Neural progenitor cell (in vitro differentiated cells): Measurements from ENCODE around the gene RBM42. TPM values are rescaled to one million over a fixed set of nuclear protein-coding genes. Genes with fewer than 3 reads are reported as not detected.
"Not testable (repeated sequence)": the region's sequence is repeated elsewhere in the genome, so short reads cannot be mapped to it uniquely, and the experiment has no call there.

Source experiments
- DNase-seq: peaks from one replicate; pipeline ENCODE4 v3.0.0-alpha.2; 2016; ENCODE audit warnings: low spot score
- H2AFZ ChIP-seq: fragments of 200-600 bp; sonication (generic); replicated peaks from 2 replicates; pipeline ENCODE4 v1.6.1; 2016; ENCODE audit warnings: antibody characterized with exemption
- H3F3A ChIP-seq: fragments of 200-600 bp; sonication (generic); 2 replicates; pipeline ENCODE4 v1.6.1; 2016; ENCODE audit warnings: antibody characterized with exemption, low read depth
- H3K27ac ChIP-seq: fragments of 200-600 bp; sonication (generic); 2 replicates; pipeline ENCODE4 v1.5.1; 2016; ENCODE audit warnings: mild to moderate bottlenecking
- H3K27me3 ChIP-seq: fragments of 200-600 bp; sonication (generic); 2 replicates; pipeline ENCODE4 v1.6.1; 2016; ENCODE audit warnings: mild to moderate bottlenecking, moderate library complexity
- H3K36me3 ChIP-seq: fragments of 200-600 bp; sonication (generic); 2 replicates; pipeline ENCODE4 v1.5.1; 2016
- H3K4me1 ChIP-seq: fragments of 200-600 bp; sonication (generic); 2 replicates; pipeline ENCODE4 v1.6.1; 2016; ENCODE audit warnings: mixed run types
- H3K4me2 ChIP-seq: fragments of 200-600 bp; sonication (generic); 2 replicates; pipeline ENCODE4 v1.6.1; 2016
- H3K4me3 ChIP-seq: fragments of 200-600 bp; sonication (generic); 2 replicates; pipeline ENCODE4 v1.5.1; 2016
- H3K79me2 ChIP-seq: fragments of 200-600 bp; sonication (generic); 2 replicates; pipeline ENCODE4 v1.6.1; 2016; ENCODE audit warnings: low read depth
- H3K9ac ChIP-seq: fragments of 200-600 bp; sonication (generic); 2 replicates; pipeline ENCODE4 v1.6.1; 2016
- H3K9me3 ChIP-seq: fragments of 200-600 bp; sonication (generic); 2 replicates; pipeline ENCODE4 v1.5.1; 2016; ENCODE audit warnings: low read depth
- H4K20me1 ChIP-seq: fragments of 200-600 bp; sonication (generic); 2 replicates; pipeline ENCODE4 v1.6.1; 2016; ENCODE audit warnings: low read depth
- H3K27ac Mint-ChIP-seq: 3 replicates; pipeline ENCODE4 v1.8.0; 2021; ENCODE audit warnings: mixed read lengths
- H3K27me3 Mint-ChIP-seq: 2 replicates; pipeline ENCODE4 v1.8.0; 2022; ENCODE audit warnings: low read depth, mild to moderate bottlenecking, inconsistent platforms, moderate library complexity, mixed read lengths; ENCODE audit not compliant: insufficient read depth
- H3K36me3 Mint-ChIP-seq: 3 replicates; pipeline ENCODE4 v1.8.0; 2021; ENCODE audit warnings: mixed read lengths
- H3K4me1 Mint-ChIP-seq: 3 replicates; pipeline ENCODE4 v1.8.0; 2021; ENCODE audit warnings: mixed read lengths
- H3K4me3 Mint-ChIP-seq: 3 replicates; pipeline ENCODE4 v1.8.0; 2021; ENCODE audit warnings: mild to moderate bottlenecking, moderate library complexity, mixed read lengths
- H3K9me3 Mint-ChIP-seq: 3 replicates; pipeline ENCODE4 v1.8.0; 2020; ENCODE audit warnings: mixed read lengths
- CTCF ChIP-seq: fragments of 200-600 bp; sonication (generic); IDR thresholded peaks from 2 replicates; pipeline ENCODE4 v1.5.1; 2017; ENCODE audit warnings: antibody characterized with exemption, mild to moderate bottlenecking
- EZH2 ChIP-seq: fragments of 200-600 bp; sonication (generic); IDR thresholded peaks from 2 replicates; pipeline ENCODE4 v1.6.1; 2017; ENCODE audit warnings: antibody characterized with exemption, mild to moderate bottlenecking, moderate library complexity
- EZH2phosphoT487 ChIP-seq: fragments of 200-600 bp; sonication (generic); IDR thresholded peaks from 2 replicates; pipeline ENCODE4 v1.6.1; 2017; ENCODE audit warnings: antibody characterized with exemption
- total RNA-seq: library from RNA; depleted of rRNA; stranded (reverse); fragments of >200 nt; gene quantifications from 2 replicates; pipeline ENCODE4 v1.2.3, GENCODE V29; 2015; ENCODE audit warnings: low replicate concordance

The RBM42 gene
- total RNA-seq, 1 donor from 2014 or later: 20.1 TPM

DNA sequence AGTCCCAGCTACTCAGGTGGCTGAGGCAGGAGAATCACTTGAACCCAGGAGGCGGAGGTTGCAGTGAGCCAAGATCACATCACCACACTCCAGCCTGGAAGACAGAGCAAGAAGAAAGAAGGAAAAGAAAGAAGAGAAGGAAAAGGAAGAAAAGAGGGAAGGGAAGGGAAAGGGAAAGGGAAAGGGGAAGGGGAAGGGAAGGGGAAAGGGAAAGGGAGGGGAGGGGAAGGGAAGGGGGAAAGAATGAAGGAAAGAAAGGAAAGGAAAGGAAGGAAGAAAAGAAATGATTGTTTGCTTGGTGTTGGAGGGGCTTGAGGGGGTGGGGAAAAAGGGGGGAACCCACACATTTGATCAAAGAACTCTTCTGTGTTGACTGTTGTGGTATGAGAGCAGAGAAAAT, 32.9 kb upstream of the RBM42 start:
- TF ChIP-seq EZH2 (no peak), CTCF (no peak), EZH2phosphoT487 (no peak)
- H3K36me3 Mint-ChIP-seq: no peaks in the 10 kb centered on the region
- H3K79me2 ChIP-seq: no peaks in the 10 kb centered on the region
- DNase-seq: no peak
- no peak overlapping the region for H3K4me3 Mint-ChIP-seq
- no peaks in the 10 kb centered on the region for H3F3A ChIP-seq
- no peaks in the 10 kb centered on the region for H3K36me3 ChIP-seq
- H4K20me1 ChIP-seq: no peaks in the 10 kb centered on the region
- H2AFZ ChIP-seq: no peak overlapping the region
- no peak overlapping the region for H3K27ac ChIP-seq
- H3K27me3 ChIP-seq: peaks cover 9% of the 10 kb centered on the region
- H3K4me1 Mint-ChIP-seq: no peaks in the 10 kb centered on the region
- no peaks in the 10 kb centered on the region for H3K9me3 Mint-ChIP-seq
- peaks cover 9% of the 10 kb centered on the region for H3K27me3 Mint-ChIP-seq
- no peaks in the 10 kb centered on the region for H3K9me3 ChIP-seq
- H3K9ac ChIP-seq: no peak overlapping the region
- H3K4me1 ChIP-seq: no peaks in the 10 kb centered on the region
- H3K4me2 ChIP-seq: no peak overlapping the region
- no peak overlapping the region for H3K4me3 ChIP-seq
- no peak overlapping the region for H3K27ac Mint-ChIP-seq

DNA sequence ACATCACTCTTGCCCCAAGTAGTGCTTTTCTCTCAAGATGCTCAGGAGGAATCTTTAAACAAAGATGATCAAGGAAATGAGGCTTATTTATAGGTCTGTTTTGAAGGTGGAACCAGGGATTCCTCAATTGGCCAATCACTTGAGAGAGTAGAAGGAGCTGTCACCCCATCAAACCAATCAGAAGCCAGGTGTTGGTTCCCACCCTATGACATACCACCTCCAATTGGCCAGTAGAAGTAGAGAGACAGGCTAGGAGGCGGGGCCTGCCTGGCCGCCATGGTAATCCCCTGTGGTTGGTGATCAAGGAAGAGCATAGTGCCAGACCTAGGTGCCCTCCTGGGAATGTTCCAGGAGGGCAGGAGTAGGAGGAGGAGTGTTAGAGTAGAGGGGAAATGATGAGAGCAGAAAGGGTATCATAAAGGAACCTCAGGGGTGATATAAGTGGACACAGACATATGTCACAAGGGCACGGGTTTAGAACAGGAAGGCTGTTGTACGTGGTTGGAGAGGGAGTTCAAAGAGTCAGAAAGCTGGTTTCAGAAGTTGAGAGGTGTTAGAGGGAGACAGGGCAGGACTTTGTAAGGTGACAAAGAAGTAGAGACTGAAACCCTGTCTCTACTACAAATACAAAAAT, 32.4 kb upstream of the RBM42 start:
- Histone ChIP-seq H2AFZ (no peak overlapping the region), H3K27ac (no peak overlapping the region), H3F3A (no peaks in the 10 kb centered on the region), H3K27me3 (peaks cover 15% of the 10 kb centered on the region), H4K20me1 (no peaks in the 10 kb centered on the region), H3K4me3 (no peak overlapping the region), H3K36me3 (no peaks in the 10 kb centered on the region), H3K4me1 (no peaks in the 10 kb centered on the region), H3K9ac (no peak overlapping the region), H3K79me2 (no peaks in the 10 kb centered on the region), H3K4me2 (no peak overlapping the region), H3K9me3 (no peaks in the 10 kb centered on the region)
- no peak for DNase-seq
- TF ChIP-seq CTCF (no peak), EZH2 (no peak), EZH2phosphoT487 (no peak)
- Mint-ChIP-seq H3K4me1 (no peaks in the 10 kb centered on the region), H3K27me3 (peaks cover 9% of the 10 kb centered on the region), H3K27ac (no peak overlapping the region), H3K36me3 (no peaks in the 10 kb centered on the region), H3K4me3 (no peak overlapping the region), H3K9me3 (no peaks in the 10 kb centered on the region)

DNA sequence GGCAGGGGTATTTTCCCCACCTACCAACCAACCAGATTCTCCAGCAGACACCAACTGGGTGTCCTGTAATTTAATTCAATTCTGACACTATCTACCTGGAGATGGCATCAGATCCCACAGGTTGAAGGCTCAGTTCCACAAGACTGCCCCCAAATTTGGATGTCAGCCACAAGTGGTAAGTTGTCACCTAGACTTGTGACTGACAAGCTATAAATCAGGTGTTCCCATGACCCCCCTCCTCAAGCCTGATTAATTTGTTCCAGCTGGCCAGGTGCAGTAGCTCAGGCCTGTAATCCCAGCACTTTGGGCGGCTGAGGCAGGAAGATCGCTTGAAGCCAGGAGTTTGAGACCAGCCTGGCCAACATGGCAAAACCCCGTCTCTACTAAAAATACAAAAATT, 26.9 kb upstream of the RBM42 start:
- H3K27ac ChIP-seq: no peak overlapping the region
- no peaks in the 10 kb centered on the region for H3K36me3 ChIP-seq
- H4K20me1 ChIP-seq: no peaks in the 10 kb centered on the region
- TF ChIP-seq EZH2phosphoT487 (no peak), CTCF (no peak)
- no peaks in the 10 kb centered on the region for H3K9me3 ChIP-seq
- H3K4me2 ChIP-seq: no peak overlapping the region
- Mint-ChIP-seq H3K36me3 (no peaks in the 10 kb centered on the region), H3K27ac (no peak overlapping the region), H3K9me3 (peaks cover 5% of the 10 kb centered on the region), H3K4me3 (no peak overlapping the region), H3K27me3 (peaks cover 12% of the 10 kb centered on the region), H3K4me1 (no peaks in the 10 kb centered on the region)
- no peak for DNase-seq
- no peaks in the 10 kb centered on the region for H3F3A ChIP-seq
- H3K79me2 ChIP-seq: no peaks in the 10 kb centered on the region
- H2AFZ ChIP-seq: no peak overlapping the region
- H3K27me3 ChIP-seq: peaks cover 15% of the 10 kb centered on the region
- no peak overlapping the region for H3K4me3 ChIP-seq
- H3K4me1 ChIP-seq: no peaks in the 10 kb centered on the region
- no peak overlapping the region for H3K9ac ChIP-seq

DNA sequence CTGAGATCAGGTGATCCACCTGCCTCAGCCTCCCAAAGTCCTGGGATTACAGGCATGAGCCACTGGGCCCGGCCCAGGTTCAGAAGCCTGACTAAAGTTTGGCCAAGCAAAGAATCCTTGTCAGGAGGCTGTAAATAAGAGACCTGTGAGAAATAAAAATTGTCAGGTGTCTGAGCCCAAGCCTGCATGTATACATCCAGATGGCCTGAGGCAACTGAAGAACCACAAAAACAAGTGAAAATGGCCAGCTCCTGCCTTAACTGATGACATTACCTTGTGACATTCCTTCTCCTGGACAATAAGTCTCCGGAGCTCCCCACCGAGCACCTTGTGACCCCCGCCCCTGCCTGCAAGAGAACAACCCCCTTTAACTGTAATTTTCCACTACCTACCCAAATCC, 24.4 kb upstream of the RBM42 start:
- Mint-ChIP-seq H3K27ac (peak overlapping the region; percentile 15), H3K9me3 (peaks cover 19% of the 10 kb centered on the region), H3K27me3 (peaks cover 14% of the 10 kb centered on the region)
- H3K27ac ChIP-seq, H3K4me1 Mint-ChIP-seq, DNase-seq, H3K79me2 ChIP-seq, H3K9me3 ChIP-seq, H3K4me3 Mint-ChIP-seq, H3K36me3 ChIP-seq, H3K4me2 ChIP-seq, H4K20me1 ChIP-seq, H3F3A ChIP-seq, H3K4me1 ChIP-seq, H3K9ac ChIP-seq, H3K36me3 Mint-ChIP-seq, H3K4me3 ChIP-seq: not testable (repeated sequence)
- peak overlapping the region; percentile 13 for H2AFZ ChIP-seq
- H3K27me3 ChIP-seq: peaks cover 11% of the 10 kb centered on the region

DNA sequence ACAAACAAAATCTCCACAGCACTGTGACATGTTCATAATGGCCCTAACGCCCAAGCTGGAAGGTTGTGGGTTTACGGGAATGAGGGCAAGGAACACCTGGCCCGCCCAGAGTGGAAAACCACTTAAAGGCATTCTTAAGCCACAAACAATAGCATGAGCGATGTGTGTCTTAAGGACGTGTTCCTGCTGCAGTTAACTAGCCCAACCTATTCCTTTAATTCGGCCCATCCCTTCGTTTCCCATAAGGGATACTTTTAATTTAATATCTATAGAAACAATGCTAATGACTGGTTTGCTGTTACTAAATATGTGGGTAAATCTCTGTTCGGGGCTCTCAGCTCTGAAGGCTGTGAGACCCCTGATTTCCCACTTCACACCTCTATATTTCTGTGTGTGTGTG, 21.7 kb upstream of the RBM42 start:
- peaks cover 13% of the 10 kb centered on the region for H3K27me3 Mint-ChIP-seq

More for the DNA sequence above, 21.7 kb upstream of the RBM42 start:
- H3K4me2 ChIP-seq, H3K36me3 Mint-ChIP-seq, H3K4me1 Mint-ChIP-seq, H2AFZ ChIP-seq, H3K9me3 ChIP-seq, H3K27ac Mint-ChIP-seq, H3F3A ChIP-seq, H3K4me1 ChIP-seq, DNase-seq, H3K9ac ChIP-seq, H3K36me3 ChIP-seq, H4K20me1 ChIP-seq, H3K4me3 Mint-ChIP-seq, H3K27me3 ChIP-seq, H3K4me3 ChIP-seq, H3K27ac ChIP-seq, H3K79me2 ChIP-seq: not testable (repeated sequence)
- peaks cover 19% of the 10 kb centered on the region for H3K9me3 Mint-ChIP-seq
